Measurements from ENCODE around the gene GRIK2.

The GRIK2 gene

GRCh38 chr6:101429270-101429669 is 35.8 kb downstream of the GRIK2 start:
- no peak overlapping the region for H3K4me3 ChIP-seq (ENCODE audit: low read depth, low read length)
- peak overlapping the region; percentile 33 for H2AFZ ChIP-seq (ENCODE audit: low read length, unreplicated experiment)
- H3K27ac ChIP-seq (ENCODE audit: low read depth, low read length): no peak overlapping the region
- H3K27me3 ChIP-seq (ENCODE audit: insufficient read depth, low read length): no peaks in the 10 kb centered on the region
- H3K36me3 ChIP-seq (ENCODE audit: insufficient read depth, low read length): no peaks in the 10 kb centered on the region
- peaks cover 4% of the 10 kb centered on the region for H3K4me1 ChIP-seq (ENCODE audit: control insufficient read depth, insufficient read depth, low read length, unreplicated experiment)
- no peaks in the 10 kb centered on the region for H3K79me2 ChIP-seq (ENCODE audit: control insufficient read depth, insufficient read depth, low read length, unreplicated experiment)

DNA sequence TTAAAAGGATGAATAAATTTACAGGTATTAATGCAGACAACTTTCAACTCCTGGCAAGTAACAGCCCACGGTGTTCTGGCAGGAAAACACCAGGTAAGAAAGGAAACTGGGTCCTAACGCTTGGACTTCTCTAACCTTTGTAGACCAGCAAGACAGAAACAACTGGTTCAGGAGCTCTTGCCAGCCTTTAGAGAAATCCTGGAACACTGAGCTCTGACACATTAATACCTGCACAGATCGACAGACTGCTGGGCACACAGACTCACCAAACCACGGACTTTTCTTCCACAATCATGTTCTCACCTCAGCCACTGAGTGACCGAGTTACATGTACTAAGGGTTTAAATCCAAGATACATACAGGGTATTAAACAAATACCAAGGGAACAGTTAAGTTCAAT is 36.3 kb downstream of the GRIK2 start:
- no peak overlapping the region for H3K4me3 ChIP-seq (ENCODE audit: low read depth, low read length)
- H3K79me2 ChIP-seq (ENCODE audit: control insufficient read depth, insufficient read depth, low read length, unreplicated experiment): no peaks in the 10 kb centered on the region
- no peaks in the 10 kb centered on the region for H3K36me3 ChIP-seq (ENCODE audit: insufficient read depth, low read length)
- no peak overlapping the region for H3K27ac ChIP-seq (ENCODE audit: low read depth, low read length)
- H3K27me3 ChIP-seq (ENCODE audit: insufficient read depth, low read length): no peaks in the 10 kb centered on the region
- peaks cover 4% of the 10 kb centered on the region for H3K4me1 ChIP-seq (ENCODE audit: control insufficient read depth, insufficient read depth, low read length, unreplicated experiment)
- H2AFZ ChIP-seq (ENCODE audit: low read length, unreplicated experiment): peak overlapping the region; percentile 33

- Histone ChIP-seq H3K27ac (ENCODE audit: low read depth, low read length) (no peak overlapping the region), H3K4me1 (ENCODE audit: control insufficient read depth, insufficient read depth, low read length, unreplicated experiment) (peaks cover 4% of the 10 kb centered on the region), H3K4me3 (ENCODE audit: low read depth, low read length) (no peak overlapping the region), H2AFZ (ENCODE audit: low read length, unreplicated experiment) (no peak overlapping the region), H3K27me3 (ENCODE audit: insufficient read depth, low read length) (no peaks in the 10 kb centered on the region), H3K79me2 (ENCODE audit: control insufficient read depth, insufficient read depth, low read length, unreplicated experiment) (no peaks in the 10 kb centered on the region), H3K36me3 (ENCODE audit: insufficient read depth, low read length) (no peaks in the 10 kb centered on the region)
Observed at GRCh38 chr6:101433141-101433540, 39.6 kb downstream of the GRIK2 start.

DNA sequence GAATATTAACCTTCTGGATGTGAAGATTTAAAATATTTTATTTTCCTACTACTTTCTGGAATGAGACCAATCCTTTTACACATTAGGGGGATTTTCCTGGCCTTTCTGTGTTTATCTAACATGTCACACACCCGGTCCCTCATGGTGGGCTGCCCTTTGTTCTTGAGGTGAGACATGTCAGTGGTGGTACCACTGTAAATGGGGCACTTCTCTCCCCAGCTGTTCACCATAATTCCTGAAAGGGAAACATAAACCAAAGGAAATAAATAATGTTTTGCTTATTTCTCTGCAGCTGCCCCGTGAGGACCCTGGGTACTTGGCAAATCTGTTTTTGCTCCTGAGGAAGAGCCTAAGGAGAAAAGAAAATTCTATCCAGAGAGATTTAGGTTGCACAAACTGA is 41.1 kb downstream of the GRIK2 start:
- no peaks in the 10 kb centered on the region for H3K79me2 ChIP-seq (ENCODE audit: control insufficient read depth, insufficient read depth, low read length, unreplicated experiment)
- no peak overlapping the region for H2AFZ ChIP-seq (ENCODE audit: low read length, unreplicated experiment)
- no peaks in the 10 kb centered on the region for H3K4me1 ChIP-seq (ENCODE audit: control insufficient read depth, insufficient read depth, low read length, unreplicated experiment)
- no peaks in the 10 kb centered on the region for H3K36me3 ChIP-seq (ENCODE audit: insufficient read depth, low read length)
- H3K27me3 ChIP-seq (ENCODE audit: insufficient read depth, low read length): no peaks in the 10 kb centered on the region
- H3K27ac ChIP-seq (ENCODE audit: low read depth, low read length): no peak overlapping the region
- no peak overlapping the region for H3K4me3 ChIP-seq (ENCODE audit: low read depth, low read length)

- H3K27me3 ChIP-seq (ENCODE audit: insufficient read depth, low read length): no peaks in the 10 kb centered on the region
- H3K4me1 ChIP-seq (ENCODE audit: control insufficient read depth, insufficient read depth, low read length, unreplicated experiment): no peaks in the 10 kb centered on the region
- H2AFZ ChIP-seq (ENCODE audit: low read length, unreplicated experiment): no peak overlapping the region
- H3K36me3 ChIP-seq (ENCODE audit: insufficient read depth, low read length): no peaks in the 10 kb centered on the region
- H3K79me2 ChIP-seq (ENCODE audit: control insufficient read depth, insufficient read depth, low read length, unreplicated experiment): no peaks in the 10 kb centered on the region
- no peak overlapping the region for H3K27ac ChIP-seq (ENCODE audit: low read depth, low read length)
- no peak overlapping the region for H3K4me3 ChIP-seq (ENCODE audit: low read depth, low read length)
Observed at GRCh38 chr6:101435038-101435437, 41.5 kb downstream of the GRIK2 start.

DNA sequence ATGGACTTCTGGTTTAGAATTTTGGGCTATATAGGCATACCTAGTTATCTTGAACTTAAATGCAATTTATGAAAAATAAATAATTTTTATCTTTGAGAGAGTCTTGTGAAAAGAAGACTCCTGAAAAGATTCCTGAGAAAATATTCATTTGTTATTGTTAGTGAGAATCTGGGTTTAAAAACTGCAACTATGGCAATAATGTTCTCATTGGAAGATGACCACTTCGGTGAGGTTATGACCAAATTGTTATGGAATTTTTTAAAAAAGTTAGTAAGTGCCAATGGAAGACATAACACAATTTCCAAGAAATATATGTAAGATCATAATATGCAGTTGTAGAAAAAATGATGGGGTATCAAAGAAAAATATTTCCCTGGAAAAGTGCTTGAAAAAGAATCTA is 46.3 kb downstream of the GRIK2 start:
- Histone ChIP-seq H3K4me1 (ENCODE audit: control insufficient read depth, insufficient read depth, low read length, unreplicated experiment) (no peaks in the 10 kb centered on the region), H2AFZ (ENCODE audit: low read length, unreplicated experiment) (no peak overlapping the region), H3K27ac (ENCODE audit: low read depth, low read length) (no peak overlapping the region), H3K27me3 (ENCODE audit: insufficient read depth, low read length) (no peaks in the 10 kb centered on the region), H3K36me3 (ENCODE audit: insufficient read depth, low read length) (no peaks in the 10 kb centered on the region), H3K79me2 (ENCODE audit: control insufficient read depth, insufficient read depth, low read length, unreplicated experiment) (no peaks in the 10 kb centered on the region), H3K4me3 (ENCODE audit: low read depth, low read length) (no peak overlapping the region)

- Histone ChIP-seq H3K79me2 (ENCODE audit: control insufficient read depth, insufficient read depth, low read length, unreplicated experiment) (no peaks in the 10 kb centered on the region), H3K36me3 (ENCODE audit: insufficient read depth, low read length) (no peaks in the 10 kb centered on the region), H2AFZ (ENCODE audit: low read length, unreplicated experiment) (no peak overlapping the region), H3K27ac (ENCODE audit: low read depth, low read length) (no peak overlapping the region), H3K4me3 (ENCODE audit: low read depth, low read length) (no peak overlapping the region), H3K27me3 (ENCODE audit: insufficient read depth, low read length) (no peaks in the 10 kb centered on the region), H3K4me1 (ENCODE audit: control insufficient read depth, insufficient read depth, low read length, unreplicated experiment) (no peaks in the 10 kb centered on the region)
Observed at GRCh38 chr6:101443315-101443714, 49.8 kb downstream of the GRIK2 start.

- no peaks in the 10 kb centered on the region for H3K36me3 ChIP-seq (ENCODE audit: insufficient read depth, low read length)
- no peaks in the 10 kb centered on the region for H3K27me3 ChIP-seq (ENCODE audit: insufficient read depth, low read length)
- no peak overlapping the region for H3K4me3 ChIP-seq (ENCODE audit: low read depth, low read length)
- no peaks in the 10 kb centered on the region for H3K79me2 ChIP-seq (ENCODE audit: control insufficient read depth, insufficient read depth, low read length, unreplicated experiment)
- no peak overlapping the region for H2AFZ ChIP-seq (ENCODE audit: low read length, unreplicated experiment)
- no peaks in the 10 kb centered on the region for H3K4me1 ChIP-seq (ENCODE audit: control insufficient read depth, insufficient read depth, low read length, unreplicated experiment)
- H3K27ac ChIP-seq (ENCODE audit: low read depth, low read length): no peak overlapping the region
Observed at GRCh38 chr6:101444717-101445116, 51.2 kb downstream of the GRIK2 start.

DNA sequence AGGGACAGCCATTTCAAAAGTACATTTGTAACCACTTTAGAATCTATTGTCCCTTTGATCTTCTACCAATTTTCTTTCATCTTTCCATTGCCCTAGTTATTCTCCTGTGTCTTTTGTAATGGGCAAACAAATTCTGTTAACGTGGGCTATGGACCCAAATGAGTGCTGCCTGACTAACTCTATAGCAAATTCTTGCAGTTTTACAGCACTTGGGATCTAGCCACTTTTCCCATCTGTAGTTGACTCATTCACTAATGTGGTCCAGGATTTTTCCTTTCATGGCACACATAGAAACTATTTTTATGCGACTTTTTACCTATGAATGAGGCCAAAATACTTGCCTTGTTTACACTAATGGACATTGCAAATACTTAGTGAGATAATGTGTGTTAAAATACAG is 52.0 kb downstream of the GRIK2 start:
- no peaks in the 10 kb centered on the region for H3K4me1 ChIP-seq (ENCODE audit: control insufficient read depth, insufficient read depth, low read length, unreplicated experiment)
- no peak overlapping the region for H2AFZ ChIP-seq (ENCODE audit: low read length, unreplicated experiment)
- no peaks in the 10 kb centered on the region for H3K36me3 ChIP-seq (ENCODE audit: insufficient read depth, low read length)
- H3K4me3 ChIP-seq (ENCODE audit: low read depth, low read length): no peak overlapping the region
- no peaks in the 10 kb centered on the region for H3K79me2 ChIP-seq (ENCODE audit: control insufficient read depth, insufficient read depth, low read length, unreplicated experiment)
- no peaks in the 10 kb centered on the region for H3K27me3 ChIP-seq (ENCODE audit: insufficient read depth, low read length)
- no peak overlapping the region for H3K27ac ChIP-seq (ENCODE audit: low read depth, low read length)

DNA sequence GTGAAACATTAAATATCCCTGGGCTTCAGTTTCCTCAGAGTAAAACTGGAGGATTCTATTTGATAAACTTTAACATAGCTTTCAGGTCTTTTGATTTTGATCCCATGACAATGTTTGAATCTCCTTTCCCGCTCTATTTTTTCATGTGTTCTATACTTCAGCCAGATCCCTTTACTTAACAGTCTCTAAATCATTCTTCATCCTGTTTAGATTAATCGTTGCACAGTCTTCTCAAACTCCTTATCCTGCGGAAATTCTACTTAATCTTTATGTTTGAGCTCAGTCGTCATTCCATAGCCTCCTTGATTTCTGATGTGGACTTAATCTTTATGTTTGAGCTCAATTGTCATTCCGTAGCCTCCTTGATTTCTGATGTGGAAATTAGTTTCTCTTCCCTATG is 57.4 kb downstream of the GRIK2 start:
- Histone ChIP-seq H3K4me1 (ENCODE audit: control insufficient read depth, insufficient read depth, low read length, unreplicated experiment) (no peaks in the 10 kb centered on the region), H3K36me3 (ENCODE audit: insufficient read depth, low read length) (no peaks in the 10 kb centered on the region), H3K4me3 (ENCODE audit: low read depth, low read length) (no peak overlapping the region), H3K79me2 (ENCODE audit: control insufficient read depth, insufficient read depth, low read length, unreplicated experiment) (no peaks in the 10 kb centered on the region), H3K27ac (ENCODE audit: low read depth, low read length) (no peak overlapping the region), H3K27me3 (ENCODE audit: insufficient read depth, low read length) (no peaks in the 10 kb centered on the region), H2AFZ (ENCODE audit: low read length, unreplicated experiment) (no peak overlapping the region)

GRCh38 chr6:101451981-101452380 is 58.5 kb downstream of the GRIK2 start:
- no peaks in the 10 kb centered on the region for H3K27me3 ChIP-seq (ENCODE audit: insufficient read depth, low read length)
- no peak overlapping the region for H3K27ac ChIP-seq (ENCODE audit: low read depth, low read length)
- H3K4me1 ChIP-seq (ENCODE audit: control insufficient read depth, insufficient read depth, low read length, unreplicated experiment): no peaks in the 10 kb centered on the region
- no peaks in the 10 kb centered on the region for H3K36me3 ChIP-seq (ENCODE audit: insufficient read depth, low read length)
- H3K4me3 ChIP-seq (ENCODE audit: low read depth, low read length): no peak overlapping the region
- H3K79me2 ChIP-seq (ENCODE audit: control insufficient read depth, insufficient read depth, low read length, unreplicated experiment): no peaks in the 10 kb centered on the region
- H2AFZ ChIP-seq (ENCODE audit: low read length, unreplicated experiment): no peak overlapping the region

GRCh38 chr6:101453221-101453620 is 59.7 kb downstream of the GRIK2 start:
- H3K36me3 ChIP-seq (ENCODE audit: insufficient read depth, low read length): no peaks in the 10 kb centered on the region
- H3K27me3 ChIP-seq (ENCODE audit: insufficient read depth, low read length): no peaks in the 10 kb centered on the region
- no peaks in the 10 kb centered on the region for H3K4me1 ChIP-seq (ENCODE audit: control insufficient read depth, insufficient read depth, low read length, unreplicated experiment)
- no peaks in the 10 kb centered on the region for H3K79me2 ChIP-seq (ENCODE audit: control insufficient read depth, insufficient read depth, low read length, unreplicated experiment)
- H2AFZ ChIP-seq (ENCODE audit: low read length, unreplicated experiment): no peak overlapping the region
- no peak overlapping the region for H3K4me3 ChIP-seq (ENCODE audit: low read depth, low read length)
- H3K27ac ChIP-seq (ENCODE audit: low read depth, low read length): no peak overlapping the region

All from ACC112 (cell line).